HUES6 (cell line): ENCODE data around the gene HYDIN.
"Not testable (repeated sequence)": the region's sequence is repeated elsewhere in the genome, so short reads cannot be mapped to it uniquely, and the experiment has no call there.

Experiments
- H3K27ac ChIP-seq: 2 replicates; pipeline ENCODE4 v1.7.0; 2013; ENCODE audit warnings: low read depth, mild to moderate bottlenecking, low read length, inconsistent platforms
- H3K27me3 ChIP-seq: 2 replicates; pipeline ENCODE4 v1.6.1; 2013; ENCODE audit warnings: low read length; ENCODE audit not compliant: control insufficient read depth, insufficient read depth
- H3K36me3 ChIP-seq: 2 replicates; pipeline ENCODE4 v1.6.1; 2013; ENCODE audit warnings: low read length; ENCODE audit not compliant: control insufficient read depth, insufficient read depth
- H3K4me1 ChIP-seq: 2 replicates; pipeline ENCODE4 v1.6.1; 2013; ENCODE audit warnings: low read length; ENCODE audit not compliant: control insufficient read depth, insufficient read depth
- H3K4me3 ChIP-seq: 2 replicates; pipeline ENCODE4 v1.5.1; 2013; ENCODE audit warnings: low read depth, low read length
- H3K9ac ChIP-seq: one replicate; pipeline ENCODE4 v1.6.1; 2013; ENCODE audit warnings: mild to moderate bottlenecking, low read length
- H3K9me3 ChIP-seq: 2 replicates; pipeline ENCODE4 v1.6.1; 2013; ENCODE audit warnings: low read depth, low read length; ENCODE audit not compliant: control insufficient read depth, insufficient read depth

HYDIN gene

GRCh38 chr16:71188956-71189712 lies 41.4 kb downstream of the HYDIN start:
- Histone ChIP-seq H3K4me3 (no peak overlapping the region), H3K9me3 (no peaks in the 10 kb centered on the region), H3K27me3 (no peaks in the 10 kb centered on the region), H3K4me1 (no peaks in the 10 kb centered on the region), H3K27ac (no peak overlapping the region), H3K36me3 (no peaks in the 10 kb centered on the region), H3K9ac (no peak overlapping the region)

DNA sequence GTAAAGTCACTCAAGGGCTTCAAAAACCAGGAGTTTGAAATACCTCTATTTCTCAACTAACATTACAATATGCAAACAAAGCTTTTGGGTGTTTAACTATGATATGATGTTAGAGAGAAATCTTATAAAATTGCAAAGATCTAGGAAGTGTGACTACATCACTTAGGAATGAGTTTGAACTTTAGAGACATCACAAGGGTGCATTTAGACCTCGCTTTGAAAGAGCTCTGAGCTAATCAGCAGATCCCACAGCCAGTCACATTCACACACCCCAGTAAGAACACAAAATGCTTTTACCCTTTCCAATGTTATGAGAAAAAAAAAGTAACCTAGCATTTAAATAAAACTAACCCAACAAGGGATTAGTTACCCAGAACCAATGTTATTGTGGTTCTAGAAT lies 45.2 kb downstream of the HYDIN start:
- H3K27me3 ChIP-seq = no peaks in the 10 kb centered on the region

GRCh38 chr16:71179569-71179968 lies 51.0 kb downstream of the HYDIN start:
- Histone ChIP-seq H3K27ac (no peak overlapping the region), H3K27me3 (no peaks in the 10 kb centered on the region), H3K4me1 (no peaks in the 10 kb centered on the region), H3K4me3 (no peak overlapping the region), H3K9me3 (peaks cover 12% of the 10 kb centered on the region), H3K36me3 (no peaks in the 10 kb centered on the region), H3K9ac (no peak overlapping the region)

More for the DNA sequence above, 45.2 kb downstream of the HYDIN start:
- Histone ChIP-seq H3K4me3 (no peak overlapping the region), H3K9me3 (peaks cover 12% of the 10 kb centered on the region), H3K4me1 (no peaks in the 10 kb centered on the region), H3K9ac (no peak overlapping the region), H3K27ac (no peak overlapping the region), H3K36me3 (no peaks in the 10 kb centered on the region)

DNA sequence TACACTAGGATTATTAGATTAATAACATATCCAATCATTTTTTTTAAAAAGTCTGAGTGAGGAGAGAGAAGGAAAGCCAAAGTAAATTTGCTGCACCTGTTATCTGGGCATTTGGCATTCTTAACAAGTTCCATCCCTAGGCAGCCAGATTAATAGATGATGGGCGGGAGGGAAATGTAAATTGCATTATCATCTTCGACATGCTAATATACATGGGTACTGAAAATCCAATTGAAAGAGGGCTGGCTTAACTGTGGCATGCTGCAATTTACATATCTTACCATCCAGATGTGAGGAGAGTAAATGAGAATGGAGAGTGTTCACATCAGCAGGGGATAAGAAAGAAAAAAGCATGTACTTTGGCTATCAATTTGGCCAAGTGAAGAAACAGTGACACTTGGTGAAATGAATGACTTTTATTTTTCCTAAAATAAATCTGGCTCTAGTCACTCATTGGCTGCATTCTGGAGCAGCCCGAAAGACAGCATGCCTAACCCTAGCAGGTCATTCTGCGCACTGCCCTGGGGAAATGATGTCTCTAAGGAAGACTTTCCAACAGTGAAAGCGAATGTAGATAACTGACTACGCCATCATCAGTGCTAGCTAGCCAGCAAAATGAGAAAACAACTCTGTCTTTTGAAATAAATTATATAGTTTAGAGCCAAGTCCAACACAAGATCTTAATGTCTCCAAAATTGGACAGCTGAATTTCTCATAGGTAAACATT lies 57.9 kb downstream of the HYDIN start:
- H3K36me3 ChIP-seq = no peaks in the 10 kb centered on the region
- no peaks in the 10 kb centered on the region for H3K4me1 ChIP-seq
- H3K27ac ChIP-seq = no peak overlapping the region
- no peak overlapping the region for H3K4me3 ChIP-seq
- no peak overlapping the region for H3K9ac ChIP-seq
- no peaks in the 10 kb centered on the region for H3K9me3 ChIP-seq
- no peaks in the 10 kb centered on the region for H3K27me3 ChIP-seq

- not testable (repeated sequence) for H3K27ac ChIP-seq, H3K36me3 ChIP-seq, H3K9me3 ChIP-seq, H3K27me3 ChIP-seq, H3K9ac ChIP-seq, H3K4me1 ChIP-seq, H3K4me3 ChIP-seq
Measured at GRCh38 chr16:71161007-71161406, 69.5 kb downstream of the HYDIN start.

DNA sequence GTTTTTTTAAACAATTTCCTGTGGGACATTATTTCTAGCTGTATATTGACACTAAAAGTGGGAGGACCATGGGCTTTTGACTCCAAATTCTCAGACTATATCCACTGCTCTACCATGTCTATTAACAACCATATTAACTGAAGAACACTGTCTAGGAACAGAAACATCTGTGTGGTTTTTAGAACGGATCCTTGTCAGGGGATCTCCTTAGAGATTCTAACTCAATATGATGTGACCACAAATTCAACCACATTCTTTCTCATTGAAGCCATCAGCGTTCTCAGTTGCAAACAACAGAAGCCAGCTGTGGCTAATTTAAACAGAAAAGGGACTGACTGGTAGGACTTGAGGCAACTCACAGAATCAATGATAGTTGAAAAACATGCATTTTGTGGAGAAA lies 73.2 kb downstream of the HYDIN start:
- H3K9ac ChIP-seq, H3K4me1 ChIP-seq, H3K4me3 ChIP-seq, H3K27ac ChIP-seq, H3K36me3 ChIP-seq, H3K27me3 ChIP-seq, H3K9me3 ChIP-seq: not testable (repeated sequence)

DNA sequence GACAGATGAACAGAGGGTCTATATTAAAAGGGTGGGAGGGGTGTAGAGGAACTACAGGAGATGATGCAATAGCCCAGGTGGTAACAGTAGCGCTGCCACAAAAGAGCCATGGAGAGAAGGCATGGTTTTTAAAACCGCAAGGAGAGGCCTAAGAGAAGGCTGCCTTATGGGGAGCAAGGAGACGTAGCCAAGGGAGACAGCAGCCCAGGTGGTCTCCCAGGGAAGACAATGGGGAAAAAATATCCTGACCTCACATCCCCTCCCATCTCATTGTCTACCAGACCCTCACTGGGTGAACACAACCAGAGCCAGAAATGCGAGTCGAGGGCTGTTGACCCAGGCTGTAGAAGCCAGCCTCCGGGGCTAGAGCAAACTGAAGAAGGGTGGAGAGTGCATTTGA lies 77.2 kb downstream of the HYDIN start:
- not testable (repeated sequence) for H3K36me3 ChIP-seq, H3K27me3 ChIP-seq, H3K4me1 ChIP-seq, H3K9me3 ChIP-seq, H3K4me3 ChIP-seq, H3K9ac ChIP-seq, H3K27ac ChIP-seq

- H3K36me3 ChIP-seq, H3K27ac ChIP-seq, H3K4me1 ChIP-seq, H3K4me3 ChIP-seq, H3K9ac ChIP-seq, H3K27me3 ChIP-seq, H3K9me3 ChIP-seq: not testable (repeated sequence)
Measured at GRCh38 chr16:71151654-71152053, 78.9 kb downstream of the HYDIN start.

DNA sequence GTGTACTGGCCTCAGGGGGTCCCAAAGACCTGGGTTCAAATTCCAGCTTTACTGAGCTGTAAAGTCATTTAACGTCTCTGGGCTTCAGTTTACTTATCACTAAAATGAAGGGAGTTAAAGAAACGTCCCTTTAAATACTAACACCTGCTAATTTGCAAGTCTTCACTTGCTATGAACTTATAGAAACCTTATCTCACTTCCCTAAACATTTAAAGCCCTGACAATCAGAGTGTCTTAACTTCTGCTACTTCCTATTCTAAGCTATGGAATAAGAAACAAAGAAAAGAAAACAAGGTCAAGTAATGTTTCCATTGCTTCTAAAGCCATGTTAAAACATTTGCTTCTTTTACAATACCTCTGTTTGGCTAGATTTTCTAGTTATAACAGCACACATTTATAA lies 87.3 kb downstream of the HYDIN start:
- not testable (repeated sequence) for H3K9me3 ChIP-seq, H3K9ac ChIP-seq, H3K27me3 ChIP-seq, H3K36me3 ChIP-seq, H3K4me1 ChIP-seq, H3K4me3 ChIP-seq, H3K27ac ChIP-seq

DNA sequence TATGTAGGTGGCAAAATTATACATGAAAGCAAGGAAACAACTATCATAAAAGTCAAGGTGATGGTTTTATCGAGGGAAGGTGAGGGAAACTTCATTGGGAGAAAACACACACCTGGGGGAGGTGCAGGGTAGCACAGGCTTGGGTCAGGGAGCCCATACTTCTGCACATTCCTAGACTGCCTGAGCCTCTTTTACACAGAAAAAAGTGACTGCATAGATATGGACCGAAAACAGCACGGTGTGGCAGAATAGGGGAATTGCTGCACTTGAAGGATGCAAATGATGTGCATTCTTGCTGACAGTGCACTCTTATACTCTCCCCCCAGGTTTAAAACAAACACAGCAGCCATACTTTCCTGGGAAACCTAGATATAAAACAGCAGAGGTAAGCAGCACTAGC lies 120.0 kb downstream of the HYDIN start:
- not testable (repeated sequence) for H3K9me3 ChIP-seq, H3K36me3 ChIP-seq, H3K27me3 ChIP-seq, H3K4me3 ChIP-seq, H3K27ac ChIP-seq, H3K4me1 ChIP-seq, H3K9ac ChIP-seq

GRCh38 chr16:71109656-71110208 lies 120.8 kb downstream of the HYDIN start:
- H3K9me3 ChIP-seq, H3K9ac ChIP-seq, H3K27ac ChIP-seq, H3K4me1 ChIP-seq, H3K27me3 ChIP-seq, H3K36me3 ChIP-seq, H3K4me3 ChIP-seq: not testable (repeated sequence)
